ENCODE data around the gene TYK2.

DNA sequence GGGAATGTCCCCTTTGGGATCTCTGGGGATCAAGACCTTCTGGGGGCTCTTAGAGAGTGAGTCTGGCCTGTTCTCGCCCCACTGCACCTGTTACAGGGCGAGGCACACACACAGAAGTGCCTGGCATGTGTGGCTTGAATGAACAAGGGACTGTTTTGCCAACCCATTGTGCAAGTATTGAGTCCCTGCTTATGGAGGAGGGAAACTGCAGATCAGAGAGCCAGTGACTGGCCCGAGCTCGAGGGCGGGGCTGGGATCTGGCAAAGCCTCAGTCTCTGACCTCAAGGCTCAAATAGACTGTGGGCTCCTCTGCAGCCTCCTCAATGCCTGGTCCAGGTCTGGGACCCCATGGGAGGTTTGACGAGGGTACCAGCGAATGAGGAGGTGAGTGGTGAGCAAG lies 52.6 kb downstream of the TYK2 start:
- TF ChIP-seq, protein P1, sequence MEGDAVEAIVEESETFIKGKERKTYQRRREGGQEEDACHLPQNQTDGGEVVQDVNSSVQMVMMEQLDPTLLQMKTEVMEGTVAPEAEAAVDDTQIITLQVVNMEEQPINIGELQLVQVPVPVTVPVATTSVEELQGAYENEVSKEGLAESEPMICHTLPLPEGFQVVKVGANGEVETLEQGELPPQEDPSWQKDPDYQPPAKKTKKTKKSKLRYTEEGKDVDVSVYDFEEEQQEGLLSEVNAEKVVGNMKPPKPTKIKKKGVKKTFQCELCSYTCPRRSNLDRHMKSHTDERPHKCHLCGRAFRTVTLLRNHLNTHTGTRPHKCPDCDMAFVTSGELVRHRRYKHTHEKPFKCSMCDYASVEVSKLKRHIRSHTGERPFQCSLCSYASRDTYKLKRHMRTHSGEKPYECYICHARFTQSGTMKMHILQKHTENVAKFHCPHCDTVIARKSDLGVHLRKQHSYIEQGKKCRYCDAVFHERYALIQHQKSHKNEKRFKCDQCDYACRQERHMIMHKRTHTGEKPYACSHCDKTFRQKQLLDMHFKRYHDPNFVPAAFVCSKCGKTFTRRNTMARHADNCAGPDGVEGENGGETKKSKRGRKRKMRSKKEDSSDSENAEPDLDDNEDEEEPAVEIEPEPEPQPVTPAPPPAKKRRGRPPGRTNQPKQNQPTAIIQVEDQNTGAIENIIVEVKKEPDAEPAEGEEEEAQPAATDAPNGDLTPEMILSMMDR (IDR thresholded peaks at IDR 0.05): no peak
- TF ChIP-seq POLR2AphosphoS5 (IDR thresholded peaks at IDR 0.05): no peak
- no peak for TF ChIP-seq EP300 (IDR thresholded peaks at IDR 0.05; ENCODE audit: low read depth)
- no peak for TF ChIP-seq POLR2A (IDR thresholded peaks at IDR 0.05)

Measured in transverse colon (tissue), 4 donors.